Keratinocyte (primary cell): ENCODE results near the gene KCNMA1. TPM values are rescaled to one million over a fixed set of nuclear protein-coding genes. Genes with fewer than 3 reads are reported as not detected.

Source experiments
- DNase-seq: peaks from one replicate; pipeline ENCODE4 v3.0.0-alpha.2; 2011; ENCODE audit warnings: low read depth, missing footprints, low spot score
- FAIRE-seq: peaks from 2 replicates; lab custom pipeline; 2011; peaks lifted over from hg19 to GRCh38; lab: Jason Lieb, UNC
- H2AFZ ChIP-seq: 2 replicates; pipeline ENCODE4 v1.6.0; 2012; ENCODE audit warnings: low read length, control low read depth, inconsistent platforms; ENCODE audit not compliant: control insufficient read depth
- H3K27ac ChIP-seq: 2 replicates; pipeline ENCODE4 v1.5.1; 2011; ENCODE audit warnings: low read length; ENCODE audit not compliant: control insufficient read depth, insufficient read depth
- H3K27me3 ChIP-seq: 3 replicates; pipeline ENCODE4 v1.6.0; 2011; ENCODE audit warnings: low read length; ENCODE audit not compliant: control insufficient read depth, insufficient read depth; ENCODE audit errors: extremely low read depth
- H3K36me3 ChIP-seq, 2 experiments: 2 replicates in 1 of 2; 3 replicates in 1 of 2; pipeline ENCODE4 v1.5.1; 2011; ENCODE audit warnings: low read length in 2 of 2, mild to moderate bottlenecking in 1 of 2; ENCODE audit not compliant: control insufficient read depth in 2 of 2, insufficient read depth in 2 of 2; ENCODE audit errors: extremely low read depth in 1 of 2
- H3K4me1 ChIP-seq: 3 replicates; pipeline ENCODE4 v1.5.1; 2011; ENCODE audit warnings: low read length; ENCODE audit not compliant: control insufficient read depth, insufficient read depth; ENCODE audit errors: extremely low read depth
- H3K4me2 ChIP-seq: 3 replicates; pipeline ENCODE4 v1.6.0; 2011; ENCODE audit warnings: low read depth, low read length; ENCODE audit not compliant: control insufficient read depth, insufficient read depth; ENCODE audit errors: extremely low read depth
- H3K4me3 ChIP-seq, 3 experiments: fragments of 200-600 bp in 1 of 3; sonication (generic) in 1 of 3; 2 replicates in 2 of 3; 3 replicates in 1 of 3; pipeline ENCODE4 v1.5.1; 2011 to 2016; ENCODE audit warnings: low read length in 3 of 3, mild to moderate bottlenecking in 3 of 3, control low read depth in 2 of 3, inconsistent platforms in 1 of 3, low read depth in 1 of 3, mixed read lengths in 1 of 3, mixed run types in 1 of 3, moderate library complexity in 1 of 3; ENCODE audit not compliant: control insufficient read depth in 2 of 3, insufficient read depth in 2 of 3; ENCODE audit errors: extremely low read depth in 1 of 3
- H3K79me2 ChIP-seq: 2 replicates; pipeline ENCODE4 v1.6.0; 2012; ENCODE audit warnings: low read length; ENCODE audit not compliant: control insufficient read depth, insufficient read depth
- H3K9ac ChIP-seq: 3 replicates; pipeline ENCODE4 v1.6.0; 2011; ENCODE audit warnings: low read length; ENCODE audit not compliant: control insufficient read depth, insufficient read depth; ENCODE audit errors: extremely low read depth
- H3K9me1 ChIP-seq: 3 replicates; pipeline ENCODE4 v1.6.0; 2011; ENCODE audit warnings: low read length; ENCODE audit not compliant: control insufficient read depth, insufficient read depth; ENCODE audit errors: extremely low read depth
- H3K9me3 ChIP-seq: 2 replicates; pipeline ENCODE4 v1.5.1; 2012; ENCODE audit warnings: low read depth, low read length; ENCODE audit not compliant: control insufficient read depth
- H4K20me1 ChIP-seq: 3 replicates; pipeline ENCODE4 v1.6.0; 2011; ENCODE audit warnings: low read length; ENCODE audit not compliant: control insufficient read depth, insufficient read depth; ENCODE audit errors: extremely low read depth
- CTCF ChIP-seq, 3 experiments: IDR thresholded peaks in 1 of 3; conservative IDR thresholded peaks in 1 of 3; optimal IDR thresholded peaks in 1 of 3; 2 replicates in 2 of 3; 3 replicates in 1 of 3; pipeline versions ENCODE3 to v1.5.1; 2011; ENCODE audit warnings: low read length in 3 of 3, mild to moderate bottlenecking in 3 of 3, moderate library complexity in 2 of 3, control low read depth in 1 of 3, inconsistent platforms in 1 of 3; ENCODE audit not compliant: insufficient read depth in 2 of 3; ENCODE audit errors: extremely low read depth in 1 of 3
- EZH2 ChIP-seq: IDR thresholded peaks from one replicate; pipeline ENCODE4 v1.6.1; 2012; ENCODE audit warnings: inconsistent platforms, mild to moderate bottlenecking, low read length, moderate library complexity
- dilution Hi-C: fragments of 300-500 bp; cut with MboI; formaldehyde crosslinking; loops from one replicate; pipeline ENCODE4 v1.7.0; 2020; ENCODE audit warnings: low sequenced_read_pairs; ENCODE audit not compliant: extremely low pct_ligation_motif_present
- polyA plus RNA-seq, 5 experiments: library from polyadenylated mRNA; depleted of rRNA in 3 of 5; stranded (reverse) in 3 of 5; stranded (forward) in 1 of 5; unstranded in 1 of 5; fragments of >200 nt; gene quantifications; 1 replicate in 1 of 5; 2 replicates in 3 of 5; 3 replicates in 1 of 5; pipeline versions ENCODE4 v1.2.1 to v1.2.3, GENCODE V29; 2011 to 2012; ENCODE audit warnings: missing spikeins in 2 of 5, low read depth in 1 of 5, low replicate concordance in 1 of 5

The KCNMA1 gene
- polyA plus RNA-seq, 1 donor (not counting 4 experiments of a cell fraction or from before 2014, with no cell fraction given): 6.3 TPM

DNA sequence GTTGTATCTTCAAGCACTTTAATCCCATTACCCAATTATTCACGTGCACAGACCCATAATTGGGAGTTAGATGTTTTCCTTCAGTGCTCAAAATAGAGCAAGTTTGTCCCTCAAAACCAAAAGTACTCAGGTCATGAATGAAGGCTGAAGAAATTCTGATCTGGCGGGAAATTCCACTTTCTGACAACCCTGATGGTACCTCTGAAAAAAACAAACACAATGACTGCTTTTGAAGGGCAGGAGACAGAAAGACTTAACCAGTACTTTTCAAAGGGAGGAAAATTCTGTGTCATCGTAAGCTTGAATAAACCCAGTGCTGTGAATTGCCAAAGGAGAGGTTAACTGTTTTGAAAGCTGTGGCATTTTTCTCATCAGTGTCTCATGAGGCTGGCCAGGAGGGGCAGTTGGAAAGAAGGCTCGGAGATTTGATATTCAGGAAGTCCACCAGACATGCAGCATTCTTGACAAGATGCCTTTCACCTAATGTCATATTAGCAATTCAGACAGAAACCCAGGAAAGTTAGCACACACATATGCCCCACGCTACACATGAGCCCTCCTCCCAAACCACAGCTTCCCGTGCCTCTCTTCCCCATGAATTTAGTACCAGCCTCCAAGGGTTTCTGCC lies 347.0 kb downstream of the KCNMA1 start:
- no peaks in the 10 kb centered on the region for H3K79me2 ChIP-seq
- TF ChIP-seq EZH2 (no peak), CTCF (optimal IDR thresholded peaks at IDR 0.05 in 1 of 3, IDR thresholded peaks at IDR 0.05 in 1 of 3, conservative IDR thresholded peaks at IDR 0.05 in 1 of 3; ENCODE audit: extremely low read depth in 1 of 3, insufficient read depth in 2 of 3, low read length in 3 of 3) (no peak)
- no peak overlapping the region for H2AFZ ChIP-seq
- H3K4me3 ChIP-seq: no peak overlapping the region
- H3K27ac ChIP-seq: no peak overlapping the region
- dilution Hi-C loops: no loop called here
- peaks cover 26% of the 10 kb centered on the region for H3K4me1 ChIP-seq
- no peaks in the 10 kb centered on the region for H3K9me3 ChIP-seq
- FAIRE-seq: peak; percentile 78
- DNase-seq: peak; percentile 32
- H3K9ac ChIP-seq: no peak overlapping the region
- no peaks in the 10 kb centered on the region for H3K9me1 ChIP-seq
- no peaks in the 10 kb centered on the region for H3K27me3 ChIP-seq
- H3K36me3 ChIP-seq: no peaks in the 10 kb centered on the region
- H3K4me2 ChIP-seq: peak overlapping the region; percentile 35
- no peaks in the 10 kb centered on the region for H4K20me1 ChIP-seq

DNA sequence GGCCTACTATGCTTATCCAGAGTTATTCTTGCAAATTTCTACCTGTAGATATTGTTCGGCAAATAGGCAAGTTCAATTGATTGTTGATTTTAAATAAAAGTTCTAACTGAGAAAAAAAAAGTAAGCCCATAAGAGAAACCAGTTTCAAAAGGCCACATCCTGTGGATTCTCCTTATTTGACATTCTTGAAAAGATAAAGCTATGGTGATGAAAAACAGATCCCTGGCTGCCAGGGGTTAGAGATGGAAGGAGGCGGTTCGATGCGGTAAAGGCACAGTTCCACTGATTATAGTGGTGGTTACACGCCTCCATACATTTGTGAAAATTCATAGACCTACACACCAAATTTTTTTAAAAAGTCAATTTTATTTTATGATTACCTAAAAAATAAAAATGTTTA lies 347.8 kb downstream of the KCNMA1 start:
- TF ChIP-seq CTCF (optimal IDR thresholded peaks at IDR 0.05 in 1 of 3, IDR thresholded peaks at IDR 0.05 in 1 of 3, conservative IDR thresholded peaks at IDR 0.05 in 1 of 3; ENCODE audit: extremely low read depth in 1 of 3, insufficient read depth in 2 of 3, low read length in 3 of 3) (no peak), EZH2 (no peak)
- H3K4me3 ChIP-seq: no peak overlapping the region
- H3K9me3 ChIP-seq: no peaks in the 10 kb centered on the region
- FAIRE-seq (no peak), DNase-seq (no peak)
- H3K4me2 ChIP-seq: no peak overlapping the region
- H2AFZ ChIP-seq: no peak overlapping the region
- peaks cover 26% of the 10 kb centered on the region for H3K4me1 ChIP-seq
- no peaks in the 10 kb centered on the region for H3K79me2 ChIP-seq
- H3K27ac ChIP-seq: no peak overlapping the region
- no peaks in the 10 kb centered on the region for H3K9me1 ChIP-seq
- H3K9ac ChIP-seq: no peak overlapping the region
- no peaks in the 10 kb centered on the region for H3K36me3 ChIP-seq
- no peaks in the 10 kb centered on the region for H4K20me1 ChIP-seq
- no peaks in the 10 kb centered on the region for H3K27me3 ChIP-seq
- dilution Hi-C loops: no loop called here
